ENCODE data around the gene FNDC7. TPM values are rescaled to one million over a fixed set of nuclear protein-coding genes. Genes with fewer than 3 reads are reported as not detected.
"Not testable (repeated sequence)": the region's sequence is repeated elsewhere in the genome, so short reads cannot be mapped to it uniquely, and the experiment has no call there.

Gene FNDC7
- total and polyA plus RNA-seq, 3 donors from 2014 or later, result 3.2 to 11.2 (median 7.6) TPM

GRCh38 chr1:108665771-108666170 is 46.9 kb upstream of the FNDC7 start:
- no peaks in the 10 kb centered on the region for H3K4me1 ChIP-seq
- 46 to 95% methylated on average over 1 of the region's 1 CpG for WGBS, 2 donors
- no peak for DNase-seq
- H3K27ac ChIP-seq, result no peak overlapping the region
- no peaks in the 10 kb centered on the region for H3K27me3 ChIP-seq
- no peak for TF ChIP-seq POLR2A (IDR thresholded peaks at IDR 0.05)
- TF ChIP-seq CTCF (IDR thresholded peaks at IDR 0.05), result no peak
- H3K4me3 ChIP-seq, result no peak overlapping the region
- H3K36me3 ChIP-seq (ENCODE audit: low read depth, missing control alignments), result no peaks in the 10 kb centered on the region
- intact Hi-C loops (cut with DNase I; ENCODE audit: low total_unique reads), result no loop called here
- no peaks in the 10 kb centered on the region for H3K9me3 ChIP-seq

- H3K27me3 ChIP-seq; H3K9me3 ChIP-seq; H3K27ac ChIP-seq; DNase-seq; H3K4me1 ChIP-seq; intact Hi-C loops (cut with DNase I; ENCODE audit: low total_unique reads); H3K36me3 ChIP-seq (ENCODE audit: low read depth, missing control alignments); H3K4me3 ChIP-seq: not testable (repeated sequence)
- 67 to 96% methylated on average over 3 to 19 of the region's 28 CpGs for WGBS, 2 donors
These were observed 45.3 kb upstream of the FNDC7 start for GRCh38 chr1:108667422-108667821.

- intact Hi-C loops (cut with DNase I; ENCODE audit: low total_unique reads), result no loop called here
- Histone ChIP-seq H3K4me3 (no peak overlapping the region), H3K9me3 (no peaks in the 10 kb centered on the region), H3K36me3 (ENCODE audit: low read depth, missing control alignments) (no peaks in the 10 kb centered on the region), H3K27ac (no peak overlapping the region), H3K27me3 (no peaks in the 10 kb centered on the region), H3K4me1 (no peaks in the 10 kb centered on the region)
- DNase-seq, result no peak
- TF ChIP-seq POLR2A (IDR thresholded peaks at IDR 0.05), result no peak
- TF ChIP-seq CTCF (IDR thresholded peaks at IDR 0.05), result no peak
These were observed 43.9 kb upstream of the FNDC7 start for GRCh38 chr1:108668777-108669176.

- Histone ChIP-seq H3K27ac (no peak overlapping the region), H3K27me3 (no peaks in the 10 kb centered on the region), H3K9me3 (no peaks in the 10 kb centered on the region), H3K36me3 (ENCODE audit: low read depth, missing control alignments) (no peaks in the 10 kb centered on the region), H3K4me3 (no peak overlapping the region), H3K4me1 (no peaks in the 10 kb centered on the region)
- WGBS, 2 donors, result 74 to 80% methylated on average over 7 of the region's 7 CpGs
- no peak for DNase-seq
- TF ChIP-seq CTCF (IDR thresholded peaks at IDR 0.05) (no peak), POLR2A (IDR thresholded peaks at IDR 0.05) (no peak)
- intact Hi-C loops (cut with DNase I; ENCODE audit: low total_unique reads), result no loop called here
These were observed 43.0 kb upstream of the FNDC7 start for GRCh38 chr1:108669679-108670078.

GRCh38 chr1:108670131-108670773 is 42.5 kb upstream of the FNDC7 start:
- TF ChIP-seq CTCF (IDR thresholded peaks at IDR 0.05) (no peak), POLR2A (IDR thresholded peaks at IDR 0.05) (no peak)
- Histone ChIP-seq H3K27me3 (no peaks in the 10 kb centered on the region), H3K27ac (no peak overlapping the region), H3K4me3 (no peak overlapping the region), H3K36me3 (ENCODE audit: low read depth, missing control alignments) (no peaks in the 10 kb centered on the region), H3K9me3 (no peaks in the 10 kb centered on the region), H3K4me1 (no peaks in the 10 kb centered on the region)
- WGBS, 2 donors, result 92 to 94% methylated on average over 5 of the region's 5 CpGs
- DNase-seq, result no peak
- intact Hi-C loops (cut with DNase I; ENCODE audit: low total_unique reads), result no loop called here

All from testis (tissue), 3 donors.